Peyer's patch (tissue), 4 donors: ENCODE data around the gene MPV17L.

Experiments
- POLR2A ChIP-seq, 2 donors: fragments of 450-650 bp; IDR thresholded peaks; one replicate each; pipeline ENCODE4 v1.5.1; 2017; ENCODE audit warnings: antibody characterized with exemption in 2 of 2, mild to moderate bottlenecking in 2 of 2, moderate library complexity in 2 of 2
- TF ChIP-seq, protein P1 (sequence below), 6 experiments: fragments of 450-650 bp in 4 of 6; fragments of 200-600 bp in 2 of 6; sonication (generic) in 1 of 6; IDR thresholded peaks; one replicate each; pipeline ENCODE4 v1.5.1; 2017 to 2019; ENCODE audit warnings: antibody characterized with exemption in 6 of 6, mild to moderate bottlenecking in 3 of 6, moderate library complexity in 1 of 6

DNA sequence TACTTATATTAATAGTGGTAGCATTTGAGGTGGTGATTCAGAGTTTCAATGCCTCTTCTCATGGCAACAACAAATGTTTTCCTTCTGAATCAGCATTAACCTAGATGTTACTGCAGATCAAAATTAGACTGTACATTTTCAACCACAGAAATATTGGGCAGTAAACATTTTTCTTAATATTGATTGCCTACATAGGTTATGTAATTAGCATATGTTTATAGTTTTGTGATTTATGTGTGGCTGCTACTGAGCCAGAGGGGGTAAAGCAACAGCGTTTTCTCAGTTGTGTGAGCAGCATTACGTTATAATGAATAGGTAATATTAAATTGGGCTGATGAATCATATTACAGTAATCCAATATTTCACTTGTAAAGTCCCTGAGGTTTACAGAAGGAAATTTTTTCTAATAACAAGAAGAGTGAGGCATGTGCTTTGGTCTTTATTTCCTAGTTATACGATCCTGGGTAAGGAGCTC is 20.0 kb downstream of the MPV17L start:
- no peak for TF ChIP-seq POLR2A (IDR thresholded peaks at IDR 0.05)
- TF ChIP-seq, protein P1, sequence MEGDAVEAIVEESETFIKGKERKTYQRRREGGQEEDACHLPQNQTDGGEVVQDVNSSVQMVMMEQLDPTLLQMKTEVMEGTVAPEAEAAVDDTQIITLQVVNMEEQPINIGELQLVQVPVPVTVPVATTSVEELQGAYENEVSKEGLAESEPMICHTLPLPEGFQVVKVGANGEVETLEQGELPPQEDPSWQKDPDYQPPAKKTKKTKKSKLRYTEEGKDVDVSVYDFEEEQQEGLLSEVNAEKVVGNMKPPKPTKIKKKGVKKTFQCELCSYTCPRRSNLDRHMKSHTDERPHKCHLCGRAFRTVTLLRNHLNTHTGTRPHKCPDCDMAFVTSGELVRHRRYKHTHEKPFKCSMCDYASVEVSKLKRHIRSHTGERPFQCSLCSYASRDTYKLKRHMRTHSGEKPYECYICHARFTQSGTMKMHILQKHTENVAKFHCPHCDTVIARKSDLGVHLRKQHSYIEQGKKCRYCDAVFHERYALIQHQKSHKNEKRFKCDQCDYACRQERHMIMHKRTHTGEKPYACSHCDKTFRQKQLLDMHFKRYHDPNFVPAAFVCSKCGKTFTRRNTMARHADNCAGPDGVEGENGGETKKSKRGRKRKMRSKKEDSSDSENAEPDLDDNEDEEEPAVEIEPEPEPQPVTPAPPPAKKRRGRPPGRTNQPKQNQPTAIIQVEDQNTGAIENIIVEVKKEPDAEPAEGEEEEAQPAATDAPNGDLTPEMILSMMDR (IDR thresholded peaks at IDR 0.05) = no peak
